K562 (cell line): ENCODE results near the gene FXN. TPM values are rescaled to one million over a fixed set of nuclear protein-coding genes. Genes with fewer than 3 reads are reported as not detected.
"Not testable (repeated sequence)": the region's sequence is repeated elsewhere in the genome, so short reads cannot be mapped to it uniquely, and the experiment has no call there.

Experiments used
- ATAC-seq: fragments of 200-7000 bp; cut with Tn5 transposase; 3 replicates; pipeline ENCODE4 v1.9.1; 2020; ENCODE audit warnings: moderate library complexity
- BruUV-seq: library from RNA; stranded (reverse); fragments of 400-500 nt; replicated peaks from 2 replicates; lab custom pipeline; 2021; lab: Mats Ljungman, UMichigan
- CTCF ChIA-PET: fragments of 300-600 bp; formaldehyde crosslinking; extraction: SDS; loops from one replicate; lab custom pipeline; 2021; ENCODE audit warnings: low intra/inter-chr PET ratio; lab: Yijun Ruan, JAX
- POLR2A ChIA-PET: fragments of 300-600, 350-650 bp; sonication (Branson Sonifier 250); formaldehyde crosslinking; extraction: SDS; loops from one replicate; lab custom pipeline; 2021; ENCODE audit warnings: antibody characterized with exemption, inconsistent platforms; lab: Yijun Ruan, JAX
- DNase-seq, 4 experiments: peaks; one replicate each; pipeline versions ENCODE4 v3.0.0 to v3.0.0-alpha.2; 2011 to 2018; ENCODE audit warnings: low spot score in 3 of 4, mixed read lengths in 3 of 4; ENCODE audit errors: extremely low read depth in 1 of 4
- FAIRE-seq: peaks from 2 replicates; lab custom pipeline; 2011; peaks lifted over from hg19 to GRCh38; lab: Jason Lieb, UNC
- H2AFZ ChIP-seq: 2 replicates; pipeline ENCODE4 v1.6.0; 2011; ENCODE audit warnings: low read depth, low read length, control low read depth, inconsistent platforms
- H3K27ac ChIP-seq: fragments of 200-600 bp; 3 replicates; pipeline ENCODE4 v1.8.0; 2011; ENCODE audit warnings: low read depth, mild to moderate bottlenecking, control low read depth, inconsistent platforms, low read length, moderate library complexity, mixed read lengths; ENCODE audit errors: extremely low read depth
- H3K27me3 ChIP-seq, 2 experiments: fragments of 300-600 bp in 1 of 2; 2 replicates in 1 of 2; 3 replicates in 1 of 2; pipeline versions ENCODE4 v1.6.0 to v1.8.0; 2011; ENCODE audit warnings: inconsistent platforms in 2 of 2, low read length in 2 of 2, mild to moderate bottlenecking in 1 of 2, mixed read lengths in 1 of 2, moderate library complexity in 1 of 2; ENCODE audit not compliant: control insufficient read depth in 2 of 2, insufficient read depth in 2 of 2
- H3K36me3 ChIP-seq: fragments of 300-600 bp; 3 replicates; pipeline ENCODE4 v1.8.0; 2011; ENCODE audit warnings: mild to moderate bottlenecking, low read length, inconsistent platforms; ENCODE audit not compliant: control insufficient read depth, insufficient read depth
- H3K4me1 ChIP-seq, 2 experiments: fragments of 200-600 bp in 1 of 2; replicated peaks in 1 of 2; 2 replicates in 1 of 2; 3 replicates in 1 of 2; pipeline versions ENCODE4 v1.5.1 to v1.8.0; 2011; ENCODE audit warnings: inconsistent platforms in 2 of 2, low read length in 2 of 2, mild to moderate bottlenecking in 1 of 2, mixed read lengths in 1 of 2, moderate library complexity in 1 of 2; ENCODE audit not compliant: control insufficient read depth in 2 of 2, insufficient read depth in 2 of 2
- H3K4me2 ChIP-seq: 2 replicates; pipeline ENCODE4 v1.6.1; 2011; ENCODE audit warnings: low read length, control low read depth, inconsistent platforms, mixed read lengths; ENCODE audit not compliant: insufficient read depth
- H3K4me3 ChIP-seq: fragments of 200-600 bp; sonication (generic), shearing (Covaris generic); 2 replicates; pipeline ENCODE4 v1.5.1; 2016; ENCODE audit warnings: control low read depth, inconsistent platforms
- H3K79me2 ChIP-seq: fragments of 200-600 bp; 3 replicates; pipeline ENCODE4 v1.8.0; 2011; ENCODE audit warnings: low read length, inconsistent platforms; ENCODE audit not compliant: control insufficient read depth, insufficient read depth
- H3K9ac ChIP-seq, 2 experiments: 2 replicates each; pipeline versions ENCODE4 v1.6.0 to v1.6.1; 2011; ENCODE audit warnings: low read depth in 2 of 2, low read length in 2 of 2, control low read depth in 1 of 2, inconsistent platforms in 1 of 2, mild to moderate bottlenecking in 1 of 2, mixed read lengths in 1 of 2; ENCODE audit not compliant: insufficient read depth in 1 of 2
- H3K9me1 ChIP-seq: one replicate; pipeline ENCODE4 v1.6.0; 2011; ENCODE audit warnings: inconsistent platforms, mild to moderate bottlenecking, low read length, moderate library complexity; ENCODE audit not compliant: control insufficient read depth, insufficient read depth
- H3K9me3 ChIP-seq: replicated peaks from 2 replicates; pipeline ENCODE4 v1.5.1; 2011; ENCODE audit warnings: low read depth, low read length, inconsistent platforms; ENCODE audit not compliant: control insufficient read depth, insufficient read depth
- H4K20me1 ChIP-seq: replicated peaks from 2 replicates; pipeline ENCODE4 v1.6.1; 2011; ENCODE audit warnings: low read length, inconsistent platforms, mixed read lengths; ENCODE audit not compliant: control insufficient read depth, insufficient read depth
- CREB3 ChIP-seq: fragments of 450-650 bp; conservative IDR thresholded peaks from 2 replicates; pipeline ENCODE4 v1.6.1; 2016; ENCODE audit warnings: missing genetic modification characterization, low read depth, mild to moderate bottlenecking, missing compliant biosample characterization, moderate library complexity
- TFE3 ChIP-seq: fragments of 450-650 bp; formaldehyde crosslinking; IDR thresholded peaks from 2 replicates; pipeline ENCODE4 v1.4.0; 2020; ENCODE audit warnings: mild to moderate bottlenecking, mixed read lengths
- WGBS: fragments of 100-300 bp; shearing (Covaris generic); methylation state at CpG from one replicate; pipeline ENCODE4 v1.1.6; 2016; ENCODE audit warnings: low coverage, mixed read lengths; ENCODE audit not compliant: insufficient coverage; ENCODE audit errors: missing lambda C conversion rate; 5-methylcytosine and 5-hydroxymethylcytosine counted together
- in situ Hi-C: fragments of 300-500 bp; cut with MboI; formaldehyde crosslinking; loops from 4 replicates; pipeline ENCODE4 v1.15.0; 2018; ENCODE audit warnings: inconsistent platforms, mixed read lengths
- intact Hi-C: fragments of 100-400 bp; cut with micrococcal nuclease; formaldehyde crosslinking; loops from 2 replicates; pipeline ENCODE4 v1.14.2; 2022
- polyA plus RNA-seq, 8 experiments: library from polyadenylated mRNA; depleted of rRNA in 4 of 8; stranded (reverse) in 5 of 8; unstranded in 3 of 8; fragments of >200 nt; fragmentation: Nextera tagmentation in 2 of 8; fragmentation: Illumina TruSeq in 1 of 8; extraction: Ambion mirVana in 2 of 8; extraction: Trizol in 1 of 8; gene quantifications; 2 replicates each; pipeline versions ENCODE4 v1.2.1 to v1.2.3, GENCODE V29; 2011 to 2014; ENCODE audit warnings: inconsistent platforms in 1 of 8, missing spikeins in 1 of 8
- total RNA-seq, 7 experiments: library from RNA; depleted of rRNA in 6 of 7; stranded (reverse); fragments of >200 nt in 6 of 7; fragmentation: Illumina TruSeq in 2 of 7; extraction: Trizol in 2 of 7; gene quantifications; 2 replicates each; pipeline versions ENCODE4 v1.2.1 to v1.2.3, GENCODE V29; 2011 to 2021; ENCODE audit warnings: low replicate concordance in 1 of 7

The FXN gene
- total and polyA plus RNA-seq, 9 of the 15 experiments (the other 6 are each of a cell fraction or from before 2014, with no cell fraction given): 7.6 to 51.5 (median 30.3) TPM

GRCh38 chr9:69103348-69103996, 67.9 kb downstream of the FXN start:
- H3K27ac ChIP-seq, BruUV-seq, H2AFZ ChIP-seq, H3K9me3 ChIP-seq, H3K36me3 ChIP-seq, H3K9me1 ChIP-seq, FAIRE-seq, H3K27me3 ChIP-seq, H3K79me2 ChIP-seq, CTCF ChIA-PET, DNase-seq, H3K4me1 ChIP-seq, H3K4me2 ChIP-seq, ATAC-seq, H4K20me1 ChIP-seq, intact Hi-C loops, in situ Hi-C loops, H3K9ac ChIP-seq, H3K4me3 ChIP-seq: not testable (repeated sequence)
- 77% methylated on average over 3 of the region's 7 CpGs for WGBS
- POLR2A ChIA-PET: interaction anchor here (0.8 kb wide), 1 partner anchor 9 kb away, joined by 5 read pairs; no protein-coding TSS in a partner anchor

- ATAC-seq: no peak
- 0% methylated on average over 2 of the region's 2 CpGs for WGBS
- no peak overlapping the region for H3K9ac ChIP-seq
- BruUV-seq: no TSS peak
- H2AFZ ChIP-seq: no peak overlapping the region
- H3K79me2 ChIP-seq: no peaks in the 10 kb centered on the region
- H3K4me2 ChIP-seq: no peak overlapping the region
- in situ Hi-C loops (no loop called here), intact Hi-C loops (no loop called here)
- DNase-seq: no peak
- no peak for TF ChIP-seq CREB3 (tag)
- 0 out of 2 replicates have a peak, but pooled peaks have one; percentile 24 for TF ChIP-seq TFE3 (CRISPR knock-in tag)
- no peak for FAIRE-seq
- H3K27ac ChIP-seq: no peak overlapping the region
- no peaks in the 10 kb centered on the region for H3K36me3 ChIP-seq
- H3K9me3 ChIP-seq: no peaks in the 10 kb centered on the region
- CTCF ChIA-PET: no interaction called here
- H3K27me3 ChIP-seq: no peaks in the 10 kb centered on the region
- no peaks in the 10 kb centered on the region for H4K20me1 ChIP-seq
- H3K4me1 ChIP-seq: no peaks in the 10 kb centered on the region
- no peaks in the 10 kb centered on the region for H3K9me1 ChIP-seq
- H3K4me3 ChIP-seq: no peak overlapping the region
- POLR2A ChIA-PET: no interaction called here
These were observed 69.4 kb downstream of the FXN start for GRCh38 chr9:69104830-69105527.
